Measurements from ENCODE around the gene INAVA. TPM values are rescaled to one million over a fixed set of nuclear protein-coding genes. Genes with fewer than 3 reads are reported as not detected.

INAVA gene
- total RNA-seq, 1 experiment from 2014 or later: 36.8 TPM

DNA sequence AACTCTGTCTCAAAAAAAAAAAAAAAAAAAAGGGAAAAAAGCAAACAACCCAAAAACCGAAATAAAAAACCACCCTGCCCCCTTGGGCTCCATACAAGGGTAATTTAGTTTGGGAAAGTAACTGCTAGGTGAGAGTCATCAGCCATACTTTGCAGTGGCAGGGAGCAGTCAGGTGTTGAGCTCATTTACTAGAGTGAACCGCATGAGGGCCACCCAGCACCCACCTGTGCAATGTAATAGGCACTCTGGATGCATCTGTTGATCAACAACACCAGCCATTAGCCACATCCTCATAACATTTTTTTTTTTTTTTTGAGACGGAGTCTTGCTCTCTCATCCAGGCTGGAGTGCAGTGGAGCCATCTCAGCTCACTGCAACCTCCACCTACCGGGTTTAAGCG is 9.1 kb downstream of the INAVA start:
- Histone ChIP-seq H3K9me3 (ENCODE audit: control insufficient read depth, low read depth, low read length) (no peaks in the 10 kb centered on the region), H3K4ac (ENCODE audit: low read depth, low read length) (no peak overlapping the region), H3K23ac (ENCODE audit: insufficient read length, low read depth, low read length) (no peak overlapping the region), H3K4me1 (ENCODE audit: insufficient read depth, low read length) (no peaks in the 10 kb centered on the region), H3K56ac (ENCODE audit: insufficient read length, low read depth, low read length) (no peak overlapping the region), H4K8ac (replicated peaks; ENCODE audit: insufficient read length, low read depth, low read length) (no peak overlapping the region), H2BK20ac (ENCODE audit: low read depth, low read length, poor library complexity, severe bottlenecking) (no peak overlapping the region), H4K5ac (ENCODE audit: insufficient read length, low read depth, low read length) (no peak overlapping the region), H3K18ac (ENCODE audit: insufficient read length, low read depth, low read length) (no peak overlapping the region), H3K14ac (ENCODE audit: insufficient read depth, low read length) (no peak overlapping the region), H4K91ac (ENCODE audit: insufficient read length, low read depth, low read length) (no peak overlapping the region), H3T11ph (ENCODE audit: low read length) (no peak overlapping the region), H3K79me2 (ENCODE audit: insufficient read depth, low read length) (no peaks in the 10 kb centered on the region), H2BK15ac (ENCODE audit: low read depth, low read length) (no peak overlapping the region), H3K9ac (ENCODE audit: extremely low read depth, insufficient read length, low read length) (no peak overlapping the region), H2BK12ac (ENCODE audit: insufficient read length, low read depth, low read length) (no peak overlapping the region), H2BK5ac (ENCODE audit: insufficient read length, low read length) (no peak overlapping the region), H3K27ac (ENCODE audit: insufficient read length, low read depth, low read length) (no peak overlapping the region), H3K4me2 (ENCODE audit: insufficient read depth, insufficient read length, low read length) (no peak overlapping the region), H2AFZ (ENCODE audit: low read length) (no peak overlapping the region), H2BK120ac (ENCODE audit: low read depth, low read length, poor library complexity, severe bottlenecking) (no peak overlapping the region), H3K23me2 (ENCODE audit: insufficient read length, low read depth, low read length, poor library complexity, severe bottlenecking) (no peaks in the 10 kb centered on the region), H4K20me1 (ENCODE audit: control insufficient read depth, insufficient read depth, insufficient read length) (no peaks in the 10 kb centered on the region), H3K27me3 (ENCODE audit: insufficient read depth, low read length) (no peaks in the 10 kb centered on the region), H3K79me1 (ENCODE audit: insufficient read depth, low read depth, low read length, poor library complexity, severe bottlenecking) (no peaks in the 10 kb centered on the region), H2AK5ac (ENCODE audit: insufficient read length, low read length) (no peak overlapping the region)
- WGBS (ENCODE audit: extremely low coverage, insufficient read length, low lambda C conversion rate): no CpG with 5 or more reads among the region's 5 CpGs
- no peak for DNase-seq
- Mint-ChIP-seq H3K4me3 (no peak overlapping the region), H3K9me3 (no peaks in the 10 kb centered on the region; a peak in 1 of 5 replicates), H3K36me3 (ENCODE audit: insufficient read depth in 1 of 3, low read depth in 3 of 3) (peaks cover 29 to 69% (median 54%) of the 10 kb centered on the region in 3 experiments; a peak in 6 of 7 replicates), H3K27me3 (ENCODE audit: low read depth) (no peaks in the 10 kb centered on the region), H3K4me1 (no peaks in the 10 kb centered on the region), H3K27ac (peak overlapping the region in 1 of 3 experiments; percentile 74; a peak in 1 of 7 replicates)
- TF ChIP-seq, protein P1, sequence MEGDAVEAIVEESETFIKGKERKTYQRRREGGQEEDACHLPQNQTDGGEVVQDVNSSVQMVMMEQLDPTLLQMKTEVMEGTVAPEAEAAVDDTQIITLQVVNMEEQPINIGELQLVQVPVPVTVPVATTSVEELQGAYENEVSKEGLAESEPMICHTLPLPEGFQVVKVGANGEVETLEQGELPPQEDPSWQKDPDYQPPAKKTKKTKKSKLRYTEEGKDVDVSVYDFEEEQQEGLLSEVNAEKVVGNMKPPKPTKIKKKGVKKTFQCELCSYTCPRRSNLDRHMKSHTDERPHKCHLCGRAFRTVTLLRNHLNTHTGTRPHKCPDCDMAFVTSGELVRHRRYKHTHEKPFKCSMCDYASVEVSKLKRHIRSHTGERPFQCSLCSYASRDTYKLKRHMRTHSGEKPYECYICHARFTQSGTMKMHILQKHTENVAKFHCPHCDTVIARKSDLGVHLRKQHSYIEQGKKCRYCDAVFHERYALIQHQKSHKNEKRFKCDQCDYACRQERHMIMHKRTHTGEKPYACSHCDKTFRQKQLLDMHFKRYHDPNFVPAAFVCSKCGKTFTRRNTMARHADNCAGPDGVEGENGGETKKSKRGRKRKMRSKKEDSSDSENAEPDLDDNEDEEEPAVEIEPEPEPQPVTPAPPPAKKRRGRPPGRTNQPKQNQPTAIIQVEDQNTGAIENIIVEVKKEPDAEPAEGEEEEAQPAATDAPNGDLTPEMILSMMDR (conservative IDR thresholded peaks at IDR 0.05): no peak

Data from H9 (cell line).